ENCODE results near the gene CP.
"Not testable (repeated sequence)": the region's sequence is repeated elsewhere in the genome, so short reads cannot be mapped to it uniquely, and the experiment has no call there.

Gene CP

DNA sequence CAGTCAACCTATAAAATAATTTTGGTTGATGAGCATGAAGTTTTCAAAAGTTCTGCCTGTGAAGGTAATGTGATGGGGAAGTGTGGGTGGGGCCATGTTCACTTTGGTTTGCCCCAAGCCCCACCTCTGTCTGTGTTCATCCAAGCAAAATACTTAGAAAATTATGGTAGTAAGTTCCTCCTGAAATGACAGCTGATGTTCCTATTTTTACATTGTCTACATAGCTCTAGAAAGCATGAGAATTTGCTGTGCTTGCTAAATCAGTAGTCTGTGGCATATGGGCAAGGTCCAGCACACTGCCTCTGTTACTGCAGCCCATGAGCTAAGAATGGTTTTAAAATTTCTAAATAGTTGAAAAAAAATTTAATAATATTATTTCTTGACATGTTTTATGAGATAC lies 21.9 kb upstream of the CP start:
- FAIRE-seq = no peak
- DNase-seq (ENCODE audit: insufficient read length, low spot score) = no peak
- TF ChIP-seq, protein P1, sequence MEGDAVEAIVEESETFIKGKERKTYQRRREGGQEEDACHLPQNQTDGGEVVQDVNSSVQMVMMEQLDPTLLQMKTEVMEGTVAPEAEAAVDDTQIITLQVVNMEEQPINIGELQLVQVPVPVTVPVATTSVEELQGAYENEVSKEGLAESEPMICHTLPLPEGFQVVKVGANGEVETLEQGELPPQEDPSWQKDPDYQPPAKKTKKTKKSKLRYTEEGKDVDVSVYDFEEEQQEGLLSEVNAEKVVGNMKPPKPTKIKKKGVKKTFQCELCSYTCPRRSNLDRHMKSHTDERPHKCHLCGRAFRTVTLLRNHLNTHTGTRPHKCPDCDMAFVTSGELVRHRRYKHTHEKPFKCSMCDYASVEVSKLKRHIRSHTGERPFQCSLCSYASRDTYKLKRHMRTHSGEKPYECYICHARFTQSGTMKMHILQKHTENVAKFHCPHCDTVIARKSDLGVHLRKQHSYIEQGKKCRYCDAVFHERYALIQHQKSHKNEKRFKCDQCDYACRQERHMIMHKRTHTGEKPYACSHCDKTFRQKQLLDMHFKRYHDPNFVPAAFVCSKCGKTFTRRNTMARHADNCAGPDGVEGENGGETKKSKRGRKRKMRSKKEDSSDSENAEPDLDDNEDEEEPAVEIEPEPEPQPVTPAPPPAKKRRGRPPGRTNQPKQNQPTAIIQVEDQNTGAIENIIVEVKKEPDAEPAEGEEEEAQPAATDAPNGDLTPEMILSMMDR (IDR thresholded peaks at IDR 0.05; ENCODE audit: insufficient read depth, missing control alignments) = no peak

DNA sequence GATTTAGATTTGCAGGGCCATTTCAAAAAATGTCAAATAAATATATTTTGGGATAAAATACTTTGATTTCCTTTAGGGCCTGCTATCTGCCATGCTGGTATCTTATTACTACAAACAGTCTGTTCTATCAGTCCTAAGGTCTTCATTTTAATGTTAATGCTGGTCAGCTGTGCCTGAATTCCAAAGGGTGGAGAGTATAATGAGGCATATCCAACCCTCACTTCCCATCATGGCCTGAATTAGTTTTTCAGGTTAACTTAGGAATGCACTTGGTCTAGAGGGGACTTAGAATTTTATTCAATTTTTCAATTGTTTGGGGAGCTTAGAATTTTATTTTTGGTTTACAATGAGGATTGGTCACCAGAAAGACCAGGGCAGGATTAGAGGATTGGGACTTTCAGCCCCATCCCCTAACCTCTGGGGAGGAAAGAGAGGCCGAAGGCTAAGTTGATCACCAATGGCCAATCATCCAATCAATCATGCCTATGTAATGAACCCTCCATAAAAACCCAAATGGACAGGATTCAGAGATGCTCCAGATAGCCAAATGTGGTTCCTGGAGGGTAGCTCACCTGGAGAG lies 17.8 kb upstream of the CP start:
- FAIRE-seq (no peak), DNase-seq (ENCODE audit: insufficient read length, low spot score) (no peak)
- TF ChIP-seq, protein P1 (IDR thresholded peaks at IDR 0.05; ENCODE audit: insufficient read depth, missing control alignments) = no peak

DNA sequence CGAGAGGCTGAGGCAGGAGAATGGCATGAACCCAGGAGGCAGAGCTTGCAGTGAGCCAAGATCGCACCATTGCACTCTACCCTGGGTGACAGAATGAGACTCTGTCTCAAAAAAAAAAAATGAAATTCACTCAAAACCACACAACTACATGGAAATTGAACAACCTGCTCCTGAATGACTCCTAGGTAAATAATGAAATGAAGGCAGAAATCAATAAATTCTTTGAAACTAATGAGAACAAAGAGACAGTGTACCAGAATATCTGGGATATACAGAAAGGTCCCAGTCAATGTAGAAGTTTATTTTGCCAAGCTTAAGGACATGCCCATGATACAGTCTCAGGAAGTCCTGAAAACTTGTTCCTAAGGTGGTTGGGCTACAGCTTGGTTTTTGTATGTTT lies 16.6 kb upstream of the CP start:
- DNase-seq (ENCODE audit: insufficient read length, low spot score); FAIRE-seq: not testable (repeated sequence)

DNA sequence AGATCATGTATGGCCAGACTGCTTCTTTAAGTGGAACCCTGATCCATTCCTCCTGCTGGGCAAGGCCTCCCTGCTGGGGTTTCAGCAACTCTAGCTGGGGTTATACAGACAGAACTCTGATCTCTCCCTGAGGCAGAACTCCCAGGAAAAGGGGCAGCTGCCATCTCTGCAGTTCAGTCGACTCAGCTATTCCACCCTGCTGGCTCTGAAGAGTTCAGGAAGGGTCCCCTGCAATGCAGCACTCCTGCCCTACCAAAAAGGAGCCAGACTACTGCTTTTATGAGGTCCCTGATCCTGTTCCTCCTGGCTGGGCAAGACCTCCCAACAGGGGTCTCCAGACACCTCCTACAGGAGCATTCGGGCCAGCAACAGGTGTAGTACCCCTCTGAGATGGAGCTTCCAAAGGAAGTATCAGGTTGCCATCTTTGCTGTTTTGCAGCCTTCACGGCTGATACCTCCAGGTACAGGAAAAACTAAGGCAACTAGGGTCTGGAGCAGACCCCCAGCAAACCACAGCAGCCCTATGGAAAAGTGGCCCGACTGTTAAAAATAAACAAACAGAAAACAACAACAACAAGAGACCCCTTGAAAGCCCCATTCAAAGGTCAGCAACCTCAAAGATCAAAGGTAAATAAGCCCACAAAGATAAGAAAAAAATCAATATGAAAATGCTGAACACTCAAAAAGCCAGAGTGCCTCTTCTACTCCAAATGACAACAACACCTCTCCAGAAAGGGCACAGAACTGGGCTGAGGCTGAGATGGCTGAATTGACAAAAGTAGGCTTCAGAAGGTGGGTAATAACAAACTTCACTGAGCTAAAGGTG lies 14.2 kb upstream of the CP start:
- no peak for DNase-seq (ENCODE audit: insufficient read length, low spot score)
- TF ChIP-seq, protein P1 (IDR thresholded peaks at IDR 0.05; ENCODE audit: insufficient read depth, missing control alignments) = no peak
- no peak for FAIRE-seq

DNA sequence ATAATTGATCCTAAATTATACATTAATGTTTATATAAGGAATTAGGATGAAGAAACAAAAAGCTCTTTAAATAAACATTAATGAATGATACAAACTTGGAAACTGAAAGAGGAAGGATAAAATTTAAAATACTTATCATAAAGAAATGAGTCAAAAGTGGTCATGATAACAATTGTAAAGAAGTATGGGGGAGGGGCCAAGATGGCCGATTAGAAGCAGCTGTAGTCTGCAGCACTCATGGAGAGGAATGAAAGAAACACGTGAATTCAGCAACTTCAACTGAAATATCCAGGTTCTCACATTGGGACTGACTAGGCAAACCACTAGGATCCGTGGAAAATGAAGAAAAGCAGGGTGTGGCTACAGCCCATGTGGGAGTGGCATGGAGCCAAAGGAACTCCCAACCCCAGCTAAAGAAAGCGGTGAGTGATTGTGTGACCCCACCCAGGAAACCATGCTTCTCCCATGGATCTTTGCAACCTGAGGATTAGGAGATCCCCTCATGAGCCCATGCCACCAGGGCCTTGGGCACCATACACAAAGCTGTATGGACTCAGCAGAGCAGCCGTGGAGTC lies 13.1 kb upstream of the CP start:
- DNase-seq (ENCODE audit: insufficient read length, low spot score) (no peak), FAIRE-seq (no peak)
- TF ChIP-seq, protein P1 (IDR thresholded peaks at IDR 0.05; ENCODE audit: insufficient read depth, missing control alignments) = no peak

DNA sequence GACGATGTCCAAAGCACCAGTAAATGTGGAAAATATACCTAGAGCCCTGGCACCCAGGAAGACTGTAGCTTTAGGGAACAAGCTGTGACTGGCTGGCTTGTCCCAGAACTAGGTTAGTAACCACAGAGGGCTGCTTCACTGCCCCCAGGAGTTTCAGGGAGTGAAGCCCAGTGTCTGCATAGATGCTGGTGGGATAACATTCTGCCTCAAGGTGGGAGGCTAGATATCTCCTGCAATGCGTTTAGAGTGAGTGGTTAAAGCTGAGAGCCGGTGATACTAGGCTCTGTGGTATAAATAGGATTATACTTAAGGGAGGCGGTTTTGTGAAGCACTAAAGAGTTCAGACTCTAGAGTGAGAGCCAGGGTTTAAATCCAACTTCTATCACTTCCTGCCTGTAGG lies 11.7 kb upstream of the CP start:
- FAIRE-seq = no peak
- no peak for DNase-seq (ENCODE audit: insufficient read length, low spot score)
- TF ChIP-seq, protein P1 (IDR thresholded peaks at IDR 0.05; ENCODE audit: insufficient read depth, missing control alignments) = no peak

DNA sequence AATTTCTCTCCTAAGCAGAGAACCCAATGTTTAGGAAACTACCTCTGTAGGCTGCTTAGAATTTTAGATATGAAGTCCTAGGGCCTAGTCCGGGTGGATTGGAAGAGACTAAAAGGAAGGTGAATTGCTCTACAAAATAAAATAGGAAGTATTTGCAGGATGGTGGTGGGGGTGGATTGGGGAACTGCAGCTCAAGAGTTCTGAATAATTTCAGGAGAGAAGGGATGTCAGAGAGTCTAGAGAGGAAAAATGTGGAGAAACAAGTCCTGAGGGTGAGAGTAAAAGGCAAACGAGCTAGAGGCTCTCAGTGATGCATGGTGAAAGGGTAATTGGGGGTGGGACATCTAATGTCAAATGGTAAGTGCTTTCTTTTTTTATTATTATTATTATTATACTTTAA lies 10.2 kb upstream of the CP start:
- TF ChIP-seq, protein P1 (IDR thresholded peaks at IDR 0.05; ENCODE audit: insufficient read depth, missing control alignments) = no peak
- FAIRE-seq (no peak), DNase-seq (ENCODE audit: insufficient read length, low spot score) (no peak)

All from D721Med (cell line).